Neural crest cell (in vitro differentiated cells): ENCODE measurements around the gene SDCCAG8. TPM values are rescaled to one million over a fixed set of nuclear protein-coding genes. Genes with fewer than 3 reads are reported as not detected.

Experiments
- DNase-seq: peaks from one replicate; pipeline ENCODE4 v3.0.0; 2021; ENCODE audit warnings: low read depth, mixed read lengths, low spot score
- H3K27ac Mint-ChIP-seq: one replicate; pipeline ENCODE4 v1.8.0; 2021; ENCODE audit warnings: mild to moderate bottlenecking, mixed read lengths; ENCODE audit not compliant: unreplicated experiment
- H3K27me3 Mint-ChIP-seq: 2 replicates; pipeline ENCODE4 v1.8.0; 2021; ENCODE audit warnings: low read depth, mild to moderate bottlenecking, mixed read lengths
- H3K36me3 Mint-ChIP-seq: 2 replicates; pipeline ENCODE4 v1.8.0; 2021; ENCODE audit warnings: low read depth, mild to moderate bottlenecking, mixed read lengths
- H3K4me1 Mint-ChIP-seq: 2 replicates; pipeline ENCODE4 v1.8.0; 2021; ENCODE audit warnings: mixed read lengths
- H3K4me3 Mint-ChIP-seq: one replicate; pipeline ENCODE4 v1.8.0; 2021; ENCODE audit warnings: mild to moderate bottlenecking, mixed read lengths
- H3K9me3 Mint-ChIP-seq: 2 replicates; pipeline ENCODE4 v1.8.0; 2021; ENCODE audit warnings: mixed read lengths
- total RNA-seq: library from RNA; stranded (reverse); gene quantifications from 2 replicates; pipeline ENCODE4 v1.2.1, GENCODE V29; 2021
- TF ChIP-seq, protein P1 (sequence below): fragments of 200-600 bp; sonication (generic); conservative IDR thresholded peaks from 2 replicates; pipeline ENCODE4 v1.5.0; 2021; ENCODE audit warnings: antibody characterized with exemption, mild to moderate bottlenecking

SDCCAG8 gene
- total RNA-seq, 1 donor from 2014 or later: 19.9 TPM

DNA sequence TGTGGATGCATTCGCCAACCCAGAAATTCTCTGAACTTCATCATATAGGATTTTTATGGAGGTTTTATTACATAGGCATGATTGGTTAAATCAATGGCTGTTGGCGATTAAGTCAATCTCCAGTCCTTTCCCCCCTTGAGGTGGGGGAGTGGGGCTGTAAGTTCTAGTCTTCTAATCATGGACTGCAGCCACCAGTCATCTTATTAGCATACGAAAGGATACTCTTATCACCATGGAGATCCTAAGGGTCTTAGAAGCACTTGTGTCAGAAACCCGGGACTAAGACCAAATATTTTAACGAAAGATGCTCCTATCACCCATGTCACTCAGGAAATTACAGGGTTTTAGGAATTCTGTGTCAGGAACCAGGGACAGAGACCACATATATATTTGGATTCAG is 36.3 kb downstream of the SDCCAG8 start:
- Mint-ChIP-seq H3K9me3 (peaks cover 12% of the 10 kb centered on the region), H3K36me3 (peaks cover 54% of the 10 kb centered on the region), H3K4me3 (no peak overlapping the region), H3K27me3 (no peaks in the 10 kb centered on the region), H3K4me1 (peaks cover 5% of the 10 kb centered on the region), H3K27ac (no peak overlapping the region)
- TF ChIP-seq, protein P1, sequence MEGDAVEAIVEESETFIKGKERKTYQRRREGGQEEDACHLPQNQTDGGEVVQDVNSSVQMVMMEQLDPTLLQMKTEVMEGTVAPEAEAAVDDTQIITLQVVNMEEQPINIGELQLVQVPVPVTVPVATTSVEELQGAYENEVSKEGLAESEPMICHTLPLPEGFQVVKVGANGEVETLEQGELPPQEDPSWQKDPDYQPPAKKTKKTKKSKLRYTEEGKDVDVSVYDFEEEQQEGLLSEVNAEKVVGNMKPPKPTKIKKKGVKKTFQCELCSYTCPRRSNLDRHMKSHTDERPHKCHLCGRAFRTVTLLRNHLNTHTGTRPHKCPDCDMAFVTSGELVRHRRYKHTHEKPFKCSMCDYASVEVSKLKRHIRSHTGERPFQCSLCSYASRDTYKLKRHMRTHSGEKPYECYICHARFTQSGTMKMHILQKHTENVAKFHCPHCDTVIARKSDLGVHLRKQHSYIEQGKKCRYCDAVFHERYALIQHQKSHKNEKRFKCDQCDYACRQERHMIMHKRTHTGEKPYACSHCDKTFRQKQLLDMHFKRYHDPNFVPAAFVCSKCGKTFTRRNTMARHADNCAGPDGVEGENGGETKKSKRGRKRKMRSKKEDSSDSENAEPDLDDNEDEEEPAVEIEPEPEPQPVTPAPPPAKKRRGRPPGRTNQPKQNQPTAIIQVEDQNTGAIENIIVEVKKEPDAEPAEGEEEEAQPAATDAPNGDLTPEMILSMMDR: no peak
- no peak for DNase-seq

DNA sequence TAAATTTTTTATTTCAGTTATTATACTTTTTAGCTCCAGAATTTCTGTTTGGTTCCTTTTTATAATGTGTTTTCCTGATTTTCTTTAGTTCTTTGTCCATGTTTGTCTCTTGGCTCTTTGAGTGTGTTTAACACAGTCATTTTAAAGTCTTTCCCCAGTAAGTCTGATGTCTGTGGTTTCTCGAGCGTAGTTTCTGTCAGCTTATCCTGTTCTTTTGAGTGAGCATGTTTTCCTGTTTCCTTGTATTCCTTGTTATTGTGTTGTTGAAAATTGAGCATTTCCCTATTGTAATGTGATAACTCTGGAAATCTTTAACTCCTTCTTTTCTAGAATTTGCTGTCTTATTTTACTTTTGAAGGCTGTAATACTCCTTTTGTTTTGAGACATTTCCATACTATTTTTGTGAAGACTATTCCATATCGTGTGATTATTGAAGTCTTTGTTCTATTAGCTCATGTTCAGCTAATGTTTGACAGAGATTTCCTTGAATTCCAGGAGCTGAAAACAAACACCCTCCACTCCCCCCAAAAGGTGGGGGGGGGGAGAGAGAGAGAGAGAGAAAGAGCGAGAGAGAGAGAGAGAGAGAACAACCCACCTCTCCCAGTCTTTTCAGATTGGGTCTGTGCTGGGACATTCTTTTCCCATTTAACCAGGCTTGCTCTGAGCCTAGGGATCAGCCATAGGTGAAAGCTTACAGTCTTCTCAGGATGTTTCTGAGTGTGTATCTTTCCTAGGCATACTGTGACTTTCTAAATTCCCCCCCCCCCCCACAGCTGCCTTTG is 38.3 kb downstream of the SDCCAG8 start:
- H3K4me1 Mint-ChIP-seq: no peaks in the 10 kb centered on the region
- no peak for DNase-seq
- H3K27me3 Mint-ChIP-seq: no peaks in the 10 kb centered on the region
- no peak overlapping the region for H3K27ac Mint-ChIP-seq
- TF ChIP-seq, protein P1: no peak
- H3K36me3 Mint-ChIP-seq: peaks cover 55% of the 10 kb centered on the region
- H3K9me3 Mint-ChIP-seq: peaks cover 12% of the 10 kb centered on the region
- no peak overlapping the region for H3K4me3 Mint-ChIP-seq

DNA sequence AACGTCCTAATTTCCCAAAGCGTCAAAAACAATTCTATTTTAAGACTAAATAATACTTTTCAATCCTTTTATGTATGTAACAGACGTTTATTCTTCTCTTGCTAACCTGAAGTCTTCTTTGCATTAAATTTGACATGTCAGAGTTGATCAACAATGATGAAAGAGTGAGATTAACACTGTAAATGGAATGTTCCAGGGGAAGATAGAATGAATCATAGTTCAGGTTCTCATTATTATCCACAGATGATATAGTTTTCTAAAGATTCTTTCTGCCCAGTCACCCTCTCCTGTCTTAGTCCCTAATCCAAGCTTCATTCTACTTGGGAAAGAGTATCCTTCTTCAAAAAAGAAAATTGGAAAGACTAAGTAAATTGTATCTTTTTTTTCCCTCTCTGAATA is 38.9 kb downstream of the SDCCAG8 start:
- no peaks in the 10 kb centered on the region for H3K4me1 Mint-ChIP-seq
- TF ChIP-seq, protein P1: no peak
- DNase-seq: no peak
- no peaks in the 10 kb centered on the region for H3K27me3 Mint-ChIP-seq
- no peak overlapping the region for H3K4me3 Mint-ChIP-seq
- H3K36me3 Mint-ChIP-seq: peaks cover 50% of the 10 kb centered on the region
- no peak overlapping the region for H3K27ac Mint-ChIP-seq
- peaks cover 12% of the 10 kb centered on the region for H3K9me3 Mint-ChIP-seq

DNA sequence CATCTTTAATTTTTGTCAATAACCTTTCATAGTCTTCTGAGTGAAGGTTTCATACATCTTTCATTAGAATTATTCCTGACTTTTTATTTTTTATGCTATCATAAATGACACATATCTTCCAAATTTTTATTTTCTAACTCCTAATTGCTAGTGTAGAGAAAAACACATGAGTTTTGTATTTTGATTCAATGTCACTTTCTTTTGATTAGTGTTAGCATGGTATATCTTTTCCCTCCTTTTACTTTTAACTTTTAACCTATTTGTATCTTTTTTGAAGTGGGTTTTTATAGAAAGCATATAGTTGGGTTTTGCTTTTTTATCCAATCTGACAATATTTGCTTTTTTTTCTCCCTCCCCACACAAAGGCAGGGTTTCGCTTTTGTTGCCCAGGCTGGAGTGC is 43.2 kb downstream of the SDCCAG8 start:
- H3K27ac Mint-ChIP-seq: no peak overlapping the region
- H3K27me3 Mint-ChIP-seq: no peaks in the 10 kb centered on the region
- no peak overlapping the region for H3K4me3 Mint-ChIP-seq
- H3K36me3 Mint-ChIP-seq: peaks cover 59% of the 10 kb centered on the region
- no peaks in the 10 kb centered on the region for H3K4me1 Mint-ChIP-seq
- TF ChIP-seq, protein P1: no peak
- peaks cover 14% of the 10 kb centered on the region for H3K9me3 Mint-ChIP-seq
- DNase-seq: no peak

DNA sequence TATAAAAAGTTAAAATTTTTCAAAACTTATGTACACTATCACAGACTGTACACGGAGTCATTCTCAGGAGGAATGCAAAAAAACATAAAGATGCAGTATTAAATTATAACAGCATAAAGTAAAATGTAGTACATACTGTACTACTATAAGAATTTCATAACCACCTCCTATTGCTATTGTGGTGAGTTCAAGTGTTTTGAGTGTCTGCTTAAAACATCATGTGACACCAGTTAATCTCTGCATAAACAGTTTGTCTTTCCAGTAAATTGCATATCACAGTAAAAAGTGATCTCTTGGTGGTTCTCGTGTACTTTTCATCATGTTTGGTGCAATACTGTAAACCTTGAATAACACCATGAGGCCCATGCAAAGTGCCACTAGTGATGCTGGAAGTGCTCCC is 45.2 kb downstream of the SDCCAG8 start:
- Mint-ChIP-seq H3K9me3 (peaks cover 12% of the 10 kb centered on the region), H3K27me3 (no peaks in the 10 kb centered on the region), H3K27ac (no peak overlapping the region), H3K4me1 (no peaks in the 10 kb centered on the region), H3K36me3 (peaks cover 47% of the 10 kb centered on the region), H3K4me3 (no peak overlapping the region)
- TF ChIP-seq, protein P1: no peak
- no peak for DNase-seq
